Skin of body (tissue), 2 donors: Measurements from ENCODE around the gene THRA. TPM values are rescaled to one million over a fixed set of nuclear protein-coding genes. Genes with fewer than 3 reads are reported as not detected.

ENCODE experiments used
- DNase-seq: peaks from one replicate; lab custom pipeline; 2025; lab: John Stamatoyannopoulos, UW
- total RNA-seq: library from RNA; depleted of rRNA; stranded (reverse); fragments of >200 nt; gene quantifications from one replicate; pipeline ENCODE4 v1.2.3, GENCODE V29; 2014

THRA gene
- total RNA-seq, 1 donor from 2014 or later: 27.2 TPM

- DNase-seq: no peak
Observed at GRCh38 chr17:40079545-40079944, 16.8 kb downstream of the THRA start.

GRCh38 chr17:40084477-40084876 lies 21.7 kb downstream of the THRA start:
- no peak for DNase-seq

GRCh38 chr17:40086150-40087044 lies 23.6 kb downstream of the THRA start:
- no peak for DNase-seq

GRCh38 chr17:40087049-40087794 lies 24.5 kb downstream of the THRA start:
- DNase-seq: no peak

- DNase-seq: no peak
Observed at GRCh38 chr17:40087903-40088718, 25.3 kb downstream of the THRA start.

GRCh38 chr17:40089077-40089895 lies 26.5 kb downstream of the THRA start:
- DNase-seq: no peak

- no peak for DNase-seq
Observed at GRCh38 chr17:40090237-40091119, 27.7 kb downstream of the THRA start.

- no peak for DNase-seq
Observed at GRCh38 chr17:40091691-40092397, 29.1 kb downstream of the THRA start.

- no peak for DNase-seq
Observed at GRCh38 chr17:40092581-40092980, 29.8 kb downstream of the THRA start.

GRCh38 chr17:40093005-40093579 lies 30.3 kb downstream of the THRA start:
- no peak for DNase-seq

- no peak for DNase-seq
Observed at GRCh38 chr17:40093580-40094201, 30.9 kb downstream of the THRA start.

GRCh38 chr17:40094874-40095273 lies 32.1 kb downstream of the THRA start:
- DNase-seq: no peak

GRCh38 chr17:40095351-40095943 lies 32.7 kb downstream of the THRA start:
- DNase-seq: no peak

- no peak for DNase-seq
Observed at GRCh38 chr17:40095944-40096791, 33.4 kb downstream of the THRA start.

GRCh38 chr17:40097087-40097486 lies 34.3 kb downstream of the THRA start:
- DNase-seq: no peak

- no peak for DNase-seq
Observed at GRCh38 chr17:40097931-40098845, 35.4 kb downstream of the THRA start.
